GM10847 (cell line): ENCODE measurements around the gene TPO.

Source experiments
- POLR2A ChIP-seq: IDR thresholded peaks from 2 replicates; pipeline ENCODE4 v1.6.1; 2011; ENCODE audit not compliant: insufficient read length; ENCODE audit errors: extremely low read depth

Gene TPO

DNA sequence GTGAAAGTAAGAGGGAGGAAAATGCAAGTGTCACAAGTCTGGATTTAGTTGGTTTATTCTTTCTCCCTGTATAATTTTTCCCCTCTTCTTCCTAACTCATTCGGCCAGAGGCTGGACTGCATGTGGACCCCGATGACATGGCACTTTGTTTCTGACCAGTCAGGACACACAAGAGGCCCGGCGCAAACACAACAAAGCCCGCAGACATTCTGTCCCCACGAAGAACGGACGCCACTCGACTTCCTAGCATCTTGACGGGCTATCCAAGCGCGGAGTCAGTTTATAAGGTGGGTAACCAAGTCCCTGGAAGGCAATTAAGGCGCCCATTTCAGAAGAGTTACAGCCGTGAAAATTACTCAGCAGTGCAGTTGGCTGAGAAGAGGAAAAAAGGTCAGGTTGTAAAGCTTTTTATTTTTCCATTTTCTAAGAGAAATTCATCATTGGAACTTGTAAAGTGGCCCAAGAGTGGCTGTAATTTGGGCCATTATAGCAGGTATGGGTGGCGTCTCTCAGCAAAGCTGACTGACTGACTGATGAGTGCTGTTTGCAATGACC, at the start of gene TPO:
TPO (plus strand) TSS at position 308 of the 555 bp plus-strand sequence. CDS start 946 bp downstream, outside the sequence.
- TF ChIP-seq POLR2A, result no peak

DNA sequence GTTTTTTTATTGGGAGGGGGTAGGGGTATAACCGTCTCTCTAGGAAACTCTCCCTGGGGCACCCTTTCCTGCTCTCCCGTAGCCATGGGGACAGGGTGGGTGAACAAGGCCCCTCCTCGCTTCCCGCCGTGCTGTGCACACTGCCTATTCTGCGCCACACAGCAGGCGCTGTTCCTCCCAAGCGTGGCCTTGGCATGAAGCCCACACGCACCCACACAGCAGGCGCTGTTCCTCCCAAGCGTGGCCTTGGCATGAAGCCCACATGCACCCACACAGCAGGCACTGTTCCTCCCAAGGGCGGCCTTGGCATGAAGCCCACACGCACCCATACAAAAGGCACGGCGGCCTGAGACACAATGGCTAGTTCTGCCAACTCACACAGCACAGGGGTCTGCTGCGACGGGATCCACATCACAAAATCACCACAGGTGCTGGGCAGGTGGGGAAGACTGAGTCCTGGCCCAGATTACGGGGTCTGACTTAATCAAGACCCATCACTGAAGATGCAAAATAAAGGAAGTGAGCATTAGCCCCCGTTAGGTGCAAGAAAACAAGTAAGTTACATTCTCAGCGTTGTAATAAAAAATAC, 46.6 kb upstream of the TPO start:
- no peak for TF ChIP-seq POLR2A

DNA sequence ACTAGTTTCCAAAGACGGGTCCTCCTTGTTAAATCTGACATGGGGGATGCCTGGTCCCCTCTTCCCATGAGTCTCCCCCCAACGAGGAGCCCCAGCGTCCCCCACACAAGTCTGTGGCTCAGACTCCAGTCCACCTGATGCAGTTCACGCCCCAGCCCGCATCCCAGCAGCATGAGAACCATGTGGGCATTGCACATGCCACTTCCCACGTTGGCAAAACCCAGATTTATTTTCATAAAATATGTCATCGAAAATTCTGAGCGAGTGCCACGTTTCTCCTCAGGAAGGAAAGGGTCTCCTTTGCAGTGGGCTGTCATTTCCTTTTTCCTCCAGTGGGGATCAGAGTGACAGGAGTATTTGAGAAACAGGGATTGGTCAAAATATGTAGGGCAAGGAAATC, 45.7 kb upstream of the TPO start:
- TF ChIP-seq POLR2A, result no peak

DNA sequence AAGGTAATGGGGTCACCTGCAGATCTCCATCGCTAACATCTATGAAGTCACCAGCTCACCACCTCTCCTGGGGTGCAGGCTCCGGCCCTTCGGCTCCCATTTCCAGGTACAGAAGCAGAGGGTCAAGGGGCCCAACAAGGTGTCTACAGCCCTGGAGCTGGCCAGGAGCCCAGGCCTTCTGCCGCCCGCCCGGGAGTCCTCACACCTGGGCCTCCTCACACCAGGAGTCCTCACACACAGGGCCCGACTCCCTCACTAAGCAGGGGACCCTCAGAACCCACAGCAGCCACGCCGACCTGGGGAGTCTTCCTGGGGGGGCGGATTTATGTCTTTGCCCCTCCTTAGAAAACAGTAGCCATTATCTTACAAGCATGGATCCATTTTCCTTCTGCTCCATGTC, 43.4 kb upstream of the TPO start:
- TF ChIP-seq POLR2A, result no peak

DNA sequence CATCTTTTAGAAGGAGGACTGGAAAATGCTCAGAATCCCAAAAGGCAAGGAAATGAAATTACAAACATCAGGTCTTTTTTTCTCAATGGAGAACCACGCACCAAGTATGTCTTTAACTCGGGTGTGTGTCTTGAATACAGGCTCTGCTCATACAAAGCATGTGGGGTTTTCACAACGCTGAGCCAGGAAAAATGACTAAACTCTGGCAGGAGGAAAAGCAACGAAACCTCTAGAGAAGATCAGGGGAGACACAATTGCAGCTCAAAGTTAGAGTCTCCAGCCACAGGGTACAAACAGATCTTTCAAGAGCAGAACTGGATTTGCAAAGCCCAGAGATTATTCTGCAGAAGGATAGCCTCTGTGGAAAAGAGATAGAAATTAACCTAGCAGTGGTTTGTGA, 42.8 kb upstream of the TPO start:
- no peak for TF ChIP-seq POLR2A

DNA sequence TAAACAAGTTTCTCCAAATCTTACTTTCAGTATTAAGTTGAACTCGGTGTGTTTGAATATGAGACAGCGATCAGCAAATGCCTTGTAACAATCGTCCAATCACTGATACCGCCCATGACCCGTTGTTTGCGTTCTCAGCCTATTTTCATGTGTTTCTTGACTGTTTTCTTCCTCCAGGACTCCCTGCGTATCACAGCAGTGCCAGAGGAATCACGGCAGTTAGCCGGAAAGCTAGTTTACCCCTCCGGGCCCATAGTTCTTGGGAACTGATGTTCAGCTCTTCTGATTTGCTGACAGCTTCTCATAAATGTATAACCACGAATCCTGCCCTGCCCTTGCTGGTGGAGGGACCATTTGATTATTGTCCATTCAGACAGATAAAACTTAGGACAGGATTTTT, 42.2 kb upstream of the TPO start:
- TF ChIP-seq POLR2A, result no peak

DNA sequence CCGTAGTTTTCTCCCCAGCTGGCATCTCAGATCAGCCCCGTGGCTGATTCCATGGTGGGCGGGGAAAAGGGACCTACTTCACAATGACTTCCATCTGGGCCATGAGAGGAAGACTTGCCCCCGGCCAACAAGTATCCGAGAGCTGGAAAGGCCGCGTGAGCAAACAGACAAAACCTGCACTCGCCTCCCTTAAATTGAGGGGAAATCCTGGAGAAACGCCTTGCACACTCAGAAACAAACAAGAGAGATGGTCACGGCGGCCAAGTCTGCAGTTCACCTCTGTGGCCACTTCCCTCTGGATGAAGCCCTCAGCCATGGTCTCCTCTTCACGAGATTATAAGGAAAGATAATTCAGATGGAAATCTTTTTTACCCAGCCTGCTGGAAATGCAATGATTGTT, 39.4 kb upstream of the TPO start:
- no peak for TF ChIP-seq POLR2A

DNA sequence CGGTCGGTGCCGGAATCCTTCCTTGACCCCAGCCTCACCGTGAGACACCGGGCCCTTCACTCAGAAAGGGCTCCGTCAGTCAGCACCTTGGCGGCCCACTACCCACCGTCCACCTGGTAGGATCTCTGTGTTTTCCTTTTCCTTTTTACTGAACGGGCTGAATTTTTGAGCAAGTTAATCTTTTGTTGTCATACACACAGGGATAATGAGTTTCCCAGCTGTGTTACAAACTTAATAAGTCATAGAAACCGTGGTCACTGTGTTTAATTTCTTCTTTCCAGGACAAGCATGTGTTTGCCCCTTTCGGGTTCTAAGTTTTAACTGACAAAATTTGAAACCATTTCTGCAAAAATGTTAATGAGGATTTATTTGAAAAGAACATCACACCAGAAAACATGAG, 39.0 kb upstream of the TPO start:
- no peak for TF ChIP-seq POLR2A

DNA sequence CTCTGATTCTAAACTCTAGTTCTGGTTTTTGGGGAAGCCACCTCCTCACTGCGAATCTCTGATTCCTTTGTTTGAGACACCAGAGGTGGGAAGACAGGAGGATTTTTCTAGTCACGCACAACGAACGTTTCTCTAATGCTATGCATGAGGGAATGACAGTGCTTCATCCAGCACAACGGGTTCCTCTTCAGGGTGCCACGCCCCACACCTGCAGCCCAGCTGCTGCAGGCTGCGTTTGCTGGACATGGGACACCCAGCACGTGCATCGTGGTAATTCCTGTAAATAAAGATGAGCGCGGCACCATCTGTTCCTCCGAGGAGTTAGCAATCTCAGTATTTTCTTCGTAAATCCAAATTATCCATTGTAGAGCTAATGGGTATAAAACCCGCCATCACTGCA, 37.5 kb upstream of the TPO start:
- TF ChIP-seq POLR2A, result no peak

DNA sequence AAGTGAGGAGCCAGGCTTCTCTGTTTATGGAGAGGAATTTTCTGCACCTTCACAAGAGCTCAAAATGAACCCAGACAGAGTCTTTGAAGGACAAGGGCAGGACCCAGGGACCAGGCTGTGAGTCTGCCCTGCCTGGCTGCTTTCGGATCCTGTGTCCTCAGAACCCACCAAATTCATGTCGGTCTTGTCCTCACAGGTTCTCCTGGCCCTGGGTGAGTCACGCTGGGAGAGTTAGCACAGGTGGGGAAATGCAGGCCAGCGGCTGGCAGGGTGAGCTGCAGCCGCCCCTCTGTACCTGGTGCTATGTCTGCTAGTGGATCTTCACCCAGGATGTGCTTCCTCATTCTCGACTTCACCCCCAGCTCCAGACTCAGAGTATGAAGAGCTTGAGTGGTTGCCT, 35.8 kb upstream of the TPO start:
- TF ChIP-seq POLR2A, result no peak

DNA sequence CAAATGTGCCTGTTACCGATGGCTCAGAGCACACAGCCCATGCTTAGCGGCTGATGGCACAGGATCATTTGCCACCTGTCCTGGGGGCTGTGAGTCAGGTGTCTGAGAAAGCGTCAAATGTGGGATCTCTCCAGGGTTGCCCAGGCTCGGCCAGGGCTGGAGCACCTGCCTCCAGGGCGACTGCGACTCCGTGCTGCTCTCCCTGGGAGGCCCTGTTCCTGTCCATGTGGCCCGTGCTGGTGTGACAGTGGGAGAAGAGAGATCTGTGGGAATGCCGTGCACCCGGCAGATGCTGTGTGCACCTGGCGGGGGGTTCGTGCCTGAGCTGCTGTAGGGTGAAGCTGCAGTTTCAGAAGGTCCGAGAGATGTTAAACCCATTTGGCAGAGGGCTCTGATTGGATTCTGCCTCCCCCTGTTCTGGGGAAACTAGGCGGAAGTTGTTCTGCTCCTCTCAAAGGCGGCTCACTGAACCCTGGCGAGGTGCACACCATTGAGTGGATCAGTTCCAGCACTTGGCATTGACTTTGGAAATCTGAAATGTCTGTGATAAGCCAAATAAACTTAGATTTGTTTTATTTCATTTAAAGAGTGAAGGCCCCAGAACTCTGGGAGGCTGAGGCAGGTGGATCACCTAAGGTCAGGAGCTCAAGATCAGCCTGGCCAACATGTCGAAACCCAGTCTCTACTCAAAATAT, 34.7 kb upstream of the TPO start:
- no peak for TF ChIP-seq POLR2A

DNA sequence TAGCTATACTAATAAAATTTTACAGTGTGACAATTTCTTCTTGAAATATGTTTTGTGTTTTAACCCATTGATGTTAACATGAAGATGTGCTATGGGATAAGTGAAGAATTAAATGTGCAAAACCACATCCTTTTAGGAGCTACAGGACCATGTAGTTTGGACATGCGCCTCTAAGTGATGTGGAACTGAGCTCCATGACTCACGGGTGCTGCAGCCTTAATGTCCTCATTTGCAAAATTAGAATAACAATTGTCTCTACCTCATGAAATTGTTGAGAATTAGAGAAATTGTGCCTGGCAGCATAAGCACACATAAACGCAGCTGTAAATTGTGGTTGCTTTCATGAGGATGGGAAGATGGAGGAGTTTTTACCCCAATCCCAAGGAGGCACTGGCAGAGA, 31.6 kb upstream of the TPO start:
- no peak for TF ChIP-seq POLR2A

DNA sequence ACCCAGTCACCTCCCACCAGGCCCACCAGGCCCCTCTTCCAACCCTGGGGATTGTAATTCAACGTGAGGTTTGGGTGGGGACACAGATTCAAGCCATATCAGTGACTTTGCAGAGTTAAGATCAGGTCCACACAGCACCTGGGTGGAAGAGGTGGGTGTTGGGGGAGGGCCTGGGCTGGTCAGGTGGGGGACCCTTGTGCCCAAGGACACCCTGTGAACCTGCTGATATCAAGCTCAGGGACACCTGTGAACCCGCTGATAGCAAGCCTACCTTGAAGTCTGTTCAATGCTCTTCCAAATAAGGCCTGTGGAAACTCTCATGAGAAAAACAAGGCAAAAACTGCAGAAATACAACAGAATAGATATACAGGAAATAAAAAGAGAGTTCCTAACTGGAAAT, 19.9 kb upstream of the TPO start:
- no peak for TF ChIP-seq POLR2A

DNA sequence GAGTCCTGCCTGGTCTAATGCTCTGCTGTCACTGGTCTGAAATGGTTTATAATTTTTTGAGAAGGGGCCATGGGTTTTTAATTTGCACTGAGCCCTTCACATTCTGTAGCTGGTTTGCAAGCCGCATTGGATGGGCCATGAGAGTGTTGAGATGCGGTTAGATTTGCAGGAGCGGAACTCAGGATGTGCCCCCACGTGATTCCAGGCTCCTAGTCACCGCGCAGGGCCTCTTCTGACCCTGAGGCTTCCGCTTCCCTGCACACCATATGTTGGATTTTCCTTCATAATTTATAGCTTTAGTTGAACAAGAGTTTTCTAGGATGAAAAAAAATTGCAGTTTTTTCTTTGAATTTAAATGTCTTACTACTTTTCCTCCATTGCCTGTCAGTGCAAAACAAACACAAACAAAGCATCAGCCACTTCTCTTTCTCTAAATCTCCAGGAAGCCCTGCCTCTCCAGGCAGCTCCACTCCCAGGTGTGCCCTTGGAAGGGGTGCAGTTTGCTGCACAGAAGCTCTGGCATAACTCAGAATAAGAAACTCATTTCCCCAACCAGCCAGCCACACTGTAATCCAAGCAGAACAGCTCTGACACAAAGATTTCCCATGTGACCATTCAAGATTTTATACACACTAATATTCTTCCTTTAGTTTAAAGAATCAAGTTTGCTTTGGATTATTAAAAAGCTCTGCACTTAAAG, 18.4 kb upstream of the TPO start:
- no peak for TF ChIP-seq POLR2A

DNA sequence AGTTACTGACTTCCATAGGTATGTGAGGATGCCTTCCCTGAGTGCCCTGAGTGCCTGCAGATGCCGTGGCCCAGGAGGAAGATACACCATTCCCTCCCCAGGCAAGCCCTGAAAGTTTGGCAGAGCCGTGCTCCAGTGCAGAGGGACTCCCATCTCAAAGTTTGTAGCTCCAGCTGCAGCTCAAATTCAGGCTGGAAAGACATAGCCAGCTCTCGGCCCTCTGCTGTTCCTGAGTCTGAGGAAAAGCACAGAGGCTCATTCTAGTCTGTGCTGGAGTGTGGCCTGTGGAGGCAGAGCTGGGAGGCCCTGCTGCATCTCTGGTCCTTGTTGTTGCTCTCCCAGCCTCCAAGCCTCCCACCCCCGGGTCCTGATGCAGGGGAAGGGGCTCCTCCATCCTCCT, 15.9 kb upstream of the TPO start:
- TF ChIP-seq POLR2A, result no peak

DNA sequence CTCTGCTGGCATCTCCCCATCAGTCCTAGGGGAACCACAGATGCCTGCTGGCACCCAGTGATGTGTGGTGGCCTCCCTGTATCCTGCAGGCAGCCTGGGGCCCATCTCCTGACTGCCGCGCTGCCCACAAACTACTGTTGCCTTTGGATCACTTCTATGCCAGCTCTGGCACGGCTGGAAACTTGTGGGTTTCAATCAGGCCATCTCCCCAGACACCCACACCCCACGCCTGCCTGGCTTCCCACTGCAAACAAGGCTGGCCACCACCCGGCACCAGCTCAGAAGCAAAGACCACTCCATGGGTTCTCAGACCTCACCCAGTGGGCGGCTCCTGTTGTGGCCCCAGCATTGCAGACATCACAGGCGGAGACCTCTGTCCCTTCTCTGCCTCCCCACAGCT, 15.1 kb upstream of the TPO start:
- no peak for TF ChIP-seq POLR2A
